ENCODE measurements around the gene KSR1. TPM values are rescaled to one million over a fixed set of nuclear protein-coding genes. Genes with fewer than 3 reads are reported as not detected.
"Not testable (repeated sequence)": the region's sequence is repeated elsewhere in the genome, so short reads cannot be mapped to it uniquely, and the experiment has no call there.

KSR1 gene
- total RNA-seq, 1 donor from 2014 or later, result 25.6 TPM

- Histone ChIP-seq H3K4me3 (ENCODE audit: low read length in 3 of 3) (peak overlapping the region; percentile 64 to 68 (median 67)), H3K4me1 (ENCODE audit: control insufficient read depth in 3 of 3, insufficient read depth in 3 of 3, low read length in 3 of 3) (peaks cover 24 to 34% (median 32%) of the 10 kb centered on the region in 3 donors), H3K27ac (ENCODE audit: low read depth, low read length) (peak overlapping the region; percentile 56)
These were observed 175.1 kb downstream of the KSR1 start for GRCh38 chr17:27631411-27631760.

GRCh38 chr17:27631897-27632725 is 175.9 kb downstream of the KSR1 start:
- H3K27ac ChIP-seq (ENCODE audit: low read depth, low read length), result peak overlapping the region; percentile 56
- peaks cover 24 to 34% (median 32%) of the 10 kb centered on the region in 3 donors for H3K4me1 ChIP-seq (ENCODE audit: control insufficient read depth in 3 of 3, insufficient read depth in 3 of 3, low read length in 3 of 3)
- no peaks in the 10 kb centered on the region for H3K36me3 ChIP-seq (ENCODE audit: control insufficient read depth in 3 of 3, insufficient read depth in 3 of 3, low read length in 3 of 3)
- no peaks in the 10 kb centered on the region for H3K27me3 ChIP-seq (ENCODE audit: control insufficient read depth in 3 of 3, insufficient read depth in 3 of 3, low read length in 3 of 3)
- H3K4me3 ChIP-seq (ENCODE audit: low read length in 3 of 3), result peak overlapping the region; percentile 64 to 68 (median 67)
- peak overlapping the region in 1 of 3 donors; percentile 50 for H3K9ac ChIP-seq (ENCODE audit: low read depth in 1 of 3, low read length in 3 of 3)
- no peaks in the 10 kb centered on the region for H3K9me3 ChIP-seq (ENCODE audit: control insufficient read depth in 3 of 3, low read length in 3 of 3)

More at GRCh38 chr17:27631411-27631760, 175.1 kb downstream of the KSR1 start:
- H3K27me3 ChIP-seq (ENCODE audit: control insufficient read depth in 3 of 3, insufficient read depth in 3 of 3, low read length in 3 of 3), result no peaks in the 10 kb centered on the region
- peak overlapping the region in 2 of 3 donors; percentile 6 to 53 for H3K9ac ChIP-seq (ENCODE audit: low read depth in 1 of 3, low read length in 3 of 3)
- H3K36me3 ChIP-seq (ENCODE audit: control insufficient read depth in 3 of 3, insufficient read depth in 3 of 3, low read length in 3 of 3), result peaks cover 0 to 2% (median 0%) of the 10 kb centered on the region in 3 donors
- no peaks in the 10 kb centered on the region for H3K9me3 ChIP-seq (ENCODE audit: control insufficient read depth in 3 of 3, low read length in 3 of 3)

- peaks cover 24 to 34% (median 32%) of the 10 kb centered on the region in 3 donors for H3K4me1 ChIP-seq (ENCODE audit: control insufficient read depth in 3 of 3, insufficient read depth in 3 of 3, low read length in 3 of 3)
- not testable (repeated sequence) for H3K36me3 ChIP-seq (ENCODE audit: control insufficient read depth in 3 of 3, insufficient read depth in 3 of 3, low read length in 3 of 3); H3K9me3 ChIP-seq (ENCODE audit: control insufficient read depth in 3 of 3, low read length in 3 of 3); H3K27me3 ChIP-seq (ENCODE audit: control insufficient read depth in 3 of 3, insufficient read depth in 3 of 3, low read length in 3 of 3)
- peak overlapping the region in 1 of 3 donors; percentile 72 for H3K9ac ChIP-seq (ENCODE audit: low read depth in 1 of 3, low read length in 3 of 3)
- peak overlapping the region; percentile 75 for H3K27ac ChIP-seq (ENCODE audit: low read depth, low read length)
- H3K4me3 ChIP-seq (ENCODE audit: low read length in 3 of 3), result peak overlapping the region in 1 of 3 donors; percentile 58
These were observed 176.5 kb downstream of the KSR1 start for GRCh38 chr17:27632766-27633165.

GRCh38 chr17:27633312-27634025 is 177.2 kb downstream of the KSR1 start:
- H3K4me1 ChIP-seq (ENCODE audit: control insufficient read depth in 3 of 3, insufficient read depth in 3 of 3, low read length in 3 of 3), result peaks cover 24 to 34% (median 32%) of the 10 kb centered on the region in 3 donors
- H3K9me3 ChIP-seq (ENCODE audit: control insufficient read depth in 3 of 3, low read length in 3 of 3), result no peaks in the 10 kb centered on the region
- peak overlapping the region in 1 of 3 donors; percentile 72 for H3K9ac ChIP-seq (ENCODE audit: low read depth in 1 of 3, low read length in 3 of 3)
- no peaks in the 10 kb centered on the region for H3K36me3 ChIP-seq (ENCODE audit: control insufficient read depth in 3 of 3, insufficient read depth in 3 of 3, low read length in 3 of 3)
- H3K4me3 ChIP-seq (ENCODE audit: low read length in 3 of 3), result peak overlapping the region; percentile 35 to 58 (median 41)
- peak overlapping the region; percentile 75 for H3K27ac ChIP-seq (ENCODE audit: low read depth, low read length)
- no peaks in the 10 kb centered on the region for H3K27me3 ChIP-seq (ENCODE audit: control insufficient read depth in 3 of 3, insufficient read depth in 3 of 3, low read length in 3 of 3)

GRCh38 chr17:27634026-27634335 is 177.7 kb downstream of the KSR1 start:
- peak overlapping the region; percentile 75 for H3K27ac ChIP-seq (ENCODE audit: low read depth, low read length)
- no peak overlapping the region for H3K9ac ChIP-seq (ENCODE audit: low read depth in 1 of 3, low read length in 3 of 3)
- peaks cover 24 to 34% (median 32%) of the 10 kb centered on the region in 3 donors for H3K4me1 ChIP-seq (ENCODE audit: control insufficient read depth in 3 of 3, insufficient read depth in 3 of 3, low read length in 3 of 3)

GRCh38 chr17:27634776-27635175 is 178.5 kb downstream of the KSR1 start:
- no peak overlapping the region for H3K4me3 ChIP-seq (ENCODE audit: low read length in 3 of 3)
- H3K27me3 ChIP-seq (ENCODE audit: control insufficient read depth in 3 of 3, insufficient read depth in 3 of 3, low read length in 3 of 3), result no peaks in the 10 kb centered on the region
- H3K9me3 ChIP-seq (ENCODE audit: control insufficient read depth in 3 of 3, low read length in 3 of 3), result no peaks in the 10 kb centered on the region
- H3K4me1 ChIP-seq (ENCODE audit: control insufficient read depth in 3 of 3, insufficient read depth in 3 of 3, low read length in 3 of 3), result peaks cover 24 to 34% (median 32%) of the 10 kb centered on the region in 3 donors
- no peak overlapping the region for H3K27ac ChIP-seq (ENCODE audit: low read depth, low read length)
- no peaks in the 10 kb centered on the region for H3K36me3 ChIP-seq (ENCODE audit: control insufficient read depth in 3 of 3, insufficient read depth in 3 of 3, low read length in 3 of 3)
- H3K9ac ChIP-seq (ENCODE audit: low read depth in 1 of 3, low read length in 3 of 3), result no peak overlapping the region

More at GRCh38 chr17:27634026-27634335, 177.7 kb downstream of the KSR1 start:
- H3K36me3 ChIP-seq (ENCODE audit: control insufficient read depth in 3 of 3, insufficient read depth in 3 of 3, low read length in 3 of 3), result no peaks in the 10 kb centered on the region
- no peaks in the 10 kb centered on the region for H3K27me3 ChIP-seq (ENCODE audit: control insufficient read depth in 3 of 3, insufficient read depth in 3 of 3, low read length in 3 of 3)
- H3K9me3 ChIP-seq (ENCODE audit: control insufficient read depth in 3 of 3, low read length in 3 of 3), result no peaks in the 10 kb centered on the region
- no peak overlapping the region for H3K4me3 ChIP-seq (ENCODE audit: low read length in 3 of 3)

GRCh38 chr17:27635275-27635823 is 179.1 kb downstream of the KSR1 start:
- H3K36me3 ChIP-seq (ENCODE audit: control insufficient read depth in 3 of 3, insufficient read depth in 3 of 3, low read length in 3 of 3), result no peaks in the 10 kb centered on the region
- H3K9ac ChIP-seq (ENCODE audit: low read depth in 1 of 3, low read length in 3 of 3), result no peak overlapping the region
- H3K4me1 ChIP-seq (ENCODE audit: control insufficient read depth in 3 of 3, insufficient read depth in 3 of 3, low read length in 3 of 3), result peaks cover 24 to 34% (median 32%) of the 10 kb centered on the region in 3 donors
- no peaks in the 10 kb centered on the region for H3K9me3 ChIP-seq (ENCODE audit: control insufficient read depth in 3 of 3, low read length in 3 of 3)
- no peak overlapping the region for H3K4me3 ChIP-seq (ENCODE audit: low read length in 3 of 3)
- H3K27ac ChIP-seq (ENCODE audit: low read depth, low read length), result no peak overlapping the region
- no peaks in the 10 kb centered on the region for H3K27me3 ChIP-seq (ENCODE audit: control insufficient read depth in 3 of 3, insufficient read depth in 3 of 3, low read length in 3 of 3)

GRCh38 chr17:27636005-27636520 is 179.8 kb downstream of the KSR1 start:
- not testable (repeated sequence) for H3K36me3 ChIP-seq (ENCODE audit: control insufficient read depth in 3 of 3, insufficient read depth in 3 of 3, low read length in 3 of 3); H3K9ac ChIP-seq (ENCODE audit: low read depth in 1 of 3, low read length in 3 of 3); H3K4me3 ChIP-seq (ENCODE audit: low read length in 3 of 3); H3K9me3 ChIP-seq (ENCODE audit: control insufficient read depth in 3 of 3, low read length in 3 of 3); H3K27me3 ChIP-seq (ENCODE audit: control insufficient read depth in 3 of 3, insufficient read depth in 3 of 3, low read length in 3 of 3)
- Histone ChIP-seq H3K27ac (ENCODE audit: low read depth, low read length) (peak overlapping the region; percentile 36), H3K4me1 (ENCODE audit: control insufficient read depth in 3 of 3, insufficient read depth in 3 of 3, low read length in 3 of 3) (peaks cover 24 to 30% (median 30%) of the 10 kb centered on the region in 3 donors)

- H3K36me3 ChIP-seq (ENCODE audit: control insufficient read depth in 3 of 3, insufficient read depth in 3 of 3, low read length in 3 of 3); H3K9me3 ChIP-seq (ENCODE audit: control insufficient read depth in 3 of 3, low read length in 3 of 3); H3K9ac ChIP-seq (ENCODE audit: low read depth in 1 of 3, low read length in 3 of 3); H3K4me3 ChIP-seq (ENCODE audit: low read length in 3 of 3); H3K27me3 ChIP-seq (ENCODE audit: control insufficient read depth in 3 of 3, insufficient read depth in 3 of 3, low read length in 3 of 3); H3K27ac ChIP-seq (ENCODE audit: low read depth, low read length): not testable (repeated sequence)
- H3K4me1 ChIP-seq (ENCODE audit: control insufficient read depth in 3 of 3, insufficient read depth in 3 of 3, low read length in 3 of 3), result peaks cover 13 to 16% (median 15%) of the 10 kb centered on the region in 3 donors
These were observed 181.6 kb downstream of the KSR1 start for GRCh38 chr17:27637818-27638217.
